ENCODE data around the gene MT1F.
A peak's percentile ranks its signal among the peaks of the same experiment; 100 is the strongest.

The MT1F gene

GRCh38 chr16:56653218-56653617, 4.5 kb upstream of the MT1F start:
- Histone ChIP-seq H4K20me1 (ENCODE audit: insufficient read depth, low read length, poor library complexity, severe bottlenecking) (no peaks in the 10 kb centered on the region), H3K4me2 (ENCODE audit: low read depth, low read length, poor library complexity, severe bottlenecking) (no peak overlapping the region), H3K27me3 (ENCODE audit: insufficient read depth, low read length, poor library complexity, severe bottlenecking) (no peaks in the 10 kb centered on the region), H3K9ac (ENCODE audit: low read depth, low read length, poor library complexity, severe bottlenecking) (no peak overlapping the region), H2AFZ (ENCODE audit: low read length) (no peak overlapping the region), H3K9me2 (replicated peaks; ENCODE audit: low read depth, low read length) (no peaks in the 10 kb centered on the region), H3K79me2 (ENCODE audit: insufficient read depth, low read length) (no peaks in the 10 kb centered on the region), H3K4me1 (ENCODE audit: insufficient read depth, low read length, poor library complexity, severe bottlenecking) (peaks cover 10% of the 10 kb centered on the region), H3K36me3 (ENCODE audit: insufficient read depth, low read length) (no peaks in the 10 kb centered on the region), H3F3A (ENCODE audit: low read depth) (no peaks in the 10 kb centered on the region), H3K9me3 (ENCODE audit: insufficient read depth, low read depth, low read length) (no peaks in the 10 kb centered on the region), H3K4me3 (ENCODE audit: low read length, poor library complexity, severe bottlenecking) (no peak overlapping the region)
- TF ChIP-seq EZH2phosphoT487 (IDR thresholded peaks at IDR 0.05; ENCODE audit: borderline replicate concordance) (no peak), CTCF (conservative IDR thresholded peaks at IDR 0.05; ENCODE audit: low read length) (no peak)

- no peaks in the 10 kb centered on the region for H4K20me1 ChIP-seq (ENCODE audit: insufficient read depth, low read length, poor library complexity, severe bottlenecking)
- no peaks in the 10 kb centered on the region for H3K9me3 ChIP-seq (ENCODE audit: insufficient read depth, low read depth, low read length)
- H2AFZ ChIP-seq (ENCODE audit: low read length) = peak overlapping the region; percentile 95
- H3K79me2 ChIP-seq (ENCODE audit: insufficient read depth, low read length) = no peaks in the 10 kb centered on the region
- no peaks in the 10 kb centered on the region for H3K27me3 ChIP-seq (ENCODE audit: insufficient read depth, low read length, poor library complexity, severe bottlenecking)
- H3K4me1 ChIP-seq (ENCODE audit: insufficient read depth, low read length, poor library complexity, severe bottlenecking) = peaks cover 11% of the 10 kb centered on the region
- TF ChIP-seq EZH2phosphoT487 (IDR thresholded peaks at IDR 0.05; ENCODE audit: borderline replicate concordance) (no peak), CTCF (conservative IDR thresholded peaks at IDR 0.05; ENCODE audit: low read length) (no peak)
- no peaks in the 10 kb centered on the region for H3K9me2 ChIP-seq (replicated peaks; ENCODE audit: low read depth, low read length)
- H3F3A ChIP-seq (ENCODE audit: low read depth) = no peaks in the 10 kb centered on the region
- H3K4me2 ChIP-seq (ENCODE audit: low read depth, low read length, poor library complexity, severe bottlenecking) = peak overlapping the region; percentile 86
- no peaks in the 10 kb centered on the region for H3K36me3 ChIP-seq (ENCODE audit: insufficient read depth, low read length)
- peak overlapping the region; percentile 78 for H3K4me3 ChIP-seq (ENCODE audit: low read length, poor library complexity, severe bottlenecking)
- peak overlapping the region; percentile 57 for H3K9ac ChIP-seq (ENCODE audit: low read depth, low read length, poor library complexity, severe bottlenecking)
These were observed 642 bp downstream of the MT1F start for GRCh38 chr16:56658327-56658875.

GRCh38 chr16:56662357-56663354, 4.9 kb downstream of the MT1F start:
- H4K20me1 ChIP-seq (ENCODE audit: insufficient read depth, low read length, poor library complexity, severe bottlenecking) = no peaks in the 10 kb centered on the region
- TF ChIP-seq EZH2phosphoT487 (IDR thresholded peaks at IDR 0.05; ENCODE audit: borderline replicate concordance) (no peak), CTCF (conservative IDR thresholded peaks at IDR 0.05; ENCODE audit: low read length) (no peak)
- H3K27me3 ChIP-seq (ENCODE audit: insufficient read depth, low read length, poor library complexity, severe bottlenecking) = no peaks in the 10 kb centered on the region
- H3K9me3 ChIP-seq (ENCODE audit: insufficient read depth, low read depth, low read length) = no peaks in the 10 kb centered on the region
- H3K4me2 ChIP-seq (ENCODE audit: low read depth, low read length, poor library complexity, severe bottlenecking) = peak overlapping the region; percentile 45
- H3K79me2 ChIP-seq (ENCODE audit: insufficient read depth, low read length) = no peaks in the 10 kb centered on the region
- no peaks in the 10 kb centered on the region for H3F3A ChIP-seq (ENCODE audit: low read depth)
- H2AFZ ChIP-seq (ENCODE audit: low read length) = no peak overlapping the region; the same call in 1 of the 2 replicates
- H3K36me3 ChIP-seq (ENCODE audit: insufficient read depth, low read length) = no peaks in the 10 kb centered on the region
- peaks cover 7% of the 10 kb centered on the region for H3K4me1 ChIP-seq (ENCODE audit: insufficient read depth, low read length, poor library complexity, severe bottlenecking)
- peak overlapping the region; percentile 38 for H3K4me3 ChIP-seq (ENCODE audit: low read length, poor library complexity, severe bottlenecking)
- H3K9ac ChIP-seq (ENCODE audit: low read depth, low read length, poor library complexity, severe bottlenecking) = no peak overlapping the region
- no peaks in the 10 kb centered on the region for H3K9me2 ChIP-seq (replicated peaks; ENCODE audit: low read depth, low read length)

Data from Loucy (cell line).